Loucy (cell line): ENCODE measurements around the gene IGFBPL1.

Source experiments
- H2AFZ ChIP-seq: fragments of 200-600 bp; sonication (generic); 2 replicates; pipeline ENCODE4 v1.6.0; 2016; ENCODE audit warnings: antibody characterized with exemption, mild to moderate bottlenecking, low read length, moderate library complexity
- H3F3A ChIP-seq: fragments of 200-600 bp; 2 replicates; pipeline ENCODE4 v1.6.0; 2016; ENCODE audit warnings: antibody characterized with exemption, low read depth, mild to moderate bottlenecking
- H3K27me3 ChIP-seq: fragments of 200-600 bp; sonication (generic); 2 replicates; pipeline ENCODE4 v1.6.1; 2014; ENCODE audit warnings: low read length, mild to moderate bottlenecking; ENCODE audit not compliant: insufficient read depth, poor library complexity, severe bottlenecking
- H3K36me3 ChIP-seq: fragments of 200-600 bp; sonication (generic); 2 replicates; pipeline ENCODE4 v1.6.1; 2016; ENCODE audit warnings: low read length; ENCODE audit not compliant: insufficient read depth
- H3K4me1 ChIP-seq: fragments of 200-600 bp; sonication (generic); 2 replicates; pipeline ENCODE4 v1.5.1; 2014; ENCODE audit warnings: low read length, mild to moderate bottlenecking; ENCODE audit not compliant: insufficient read depth, poor library complexity, severe bottlenecking
- H3K4me2 ChIP-seq: fragments of 200-600 bp; sonication (generic); 2 replicates; pipeline ENCODE4 v1.6.0; 2014; ENCODE audit warnings: antibody characterized with exemption, low read length, low read depth, mild to moderate bottlenecking; ENCODE audit not compliant: poor library complexity, severe bottlenecking
- H3K4me3 ChIP-seq: fragments of 200-600 bp; sonication (generic); 2 replicates; pipeline ENCODE4 v1.5.1; 2014; ENCODE audit warnings: low read length, mild to moderate bottlenecking, mixed read lengths; ENCODE audit not compliant: poor library complexity, severe bottlenecking
- H3K79me2 ChIP-seq: fragments of 200-600 bp; sonication (generic); 2 replicates; pipeline ENCODE4 v1.6.1; 2014; ENCODE audit warnings: low read length; ENCODE audit not compliant: insufficient read depth
- H3K9ac ChIP-seq: fragments of 200-600 bp; sonication (generic); 2 replicates; pipeline ENCODE4 v1.6.0; 2014; ENCODE audit warnings: mild to moderate bottlenecking, low read depth, low read length, moderate library complexity; ENCODE audit not compliant: poor library complexity, severe bottlenecking
- H3K9me2 ChIP-seq: fragments of 200-600 bp; sonication (generic); replicated peaks from 2 replicates; pipeline ENCODE4 v1.6.1; 2016; ENCODE audit warnings: low read depth, low read length, mixed read lengths
- H3K9me3 ChIP-seq: fragments of 200-600 bp; sonication (generic); 2 replicates; pipeline ENCODE4 v1.6.1; 2014; ENCODE audit warnings: mild to moderate bottlenecking, antibody characterized with exemption, low read length, low read depth; ENCODE audit not compliant: insufficient read depth
- H4K20me1 ChIP-seq: fragments of 200-600 bp; sonication (generic); 2 replicates; pipeline ENCODE4 v1.6.0; 2014; ENCODE audit warnings: antibody characterized with exemption, low read length, mild to moderate bottlenecking; ENCODE audit not compliant: insufficient read depth, poor library complexity, severe bottlenecking
- EZH2phosphoT487 ChIP-seq: fragments of 200-600 bp; IDR thresholded peaks from 2 replicates; pipeline ENCODE4 v1.6.1; 2018; ENCODE audit warnings: antibody characterized with exemption, mild to moderate bottlenecking, moderate library complexity, borderline replicate concordance
- TF ChIP-seq, protein P1 (sequence below): fragments of 200-600 bp; sonication (generic); conservative IDR thresholded peaks from 2 replicates; pipeline ENCODE4 v1.5.1; 2014; ENCODE audit warnings: mild to moderate bottlenecking, antibody characterized with exemption, low read length

The IGFBPL1 gene

DNA sequence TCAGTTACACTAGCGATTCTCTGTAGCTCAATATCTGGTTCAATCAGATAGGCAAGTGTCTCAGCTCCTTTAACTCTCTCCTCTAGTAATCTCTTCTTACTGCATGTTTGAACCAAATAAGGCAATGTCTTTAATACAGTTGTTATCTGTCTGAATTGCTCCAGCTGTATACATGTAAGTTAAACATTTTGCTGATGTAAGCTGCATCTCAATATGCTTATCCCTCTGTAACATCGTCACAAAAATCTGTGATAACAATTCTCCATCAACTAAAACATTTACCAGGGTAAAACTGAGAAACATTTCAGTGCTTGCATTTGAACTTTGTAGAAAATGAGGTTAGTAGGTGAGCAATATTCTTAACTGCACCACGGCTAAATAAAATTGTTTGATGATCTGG, 29.6 kb upstream of the IGFBPL1 start:
- Histone ChIP-seq H3K9ac (no peak overlapping the region), H3K36me3 (no peaks in the 10 kb centered on the region), H3K4me1 (no peaks in the 10 kb centered on the region), H3K4me2 (no peak overlapping the region), H3F3A (no peaks in the 10 kb centered on the region), H2AFZ (no peak overlapping the region), H3K9me3 (0 out of 2 replicates have a peak, but pooled peaks cover 3% of the 10 kb centered on the region), H3K9me2 (no peaks in the 10 kb centered on the region), H4K20me1 (no peaks in the 10 kb centered on the region), H3K27me3 (no peaks in the 10 kb centered on the region), H3K4me3 (no peak overlapping the region), H3K79me2 (no peaks in the 10 kb centered on the region)
- no peak for TF ChIP-seq EZH2phosphoT487
- TF ChIP-seq, protein P1, sequence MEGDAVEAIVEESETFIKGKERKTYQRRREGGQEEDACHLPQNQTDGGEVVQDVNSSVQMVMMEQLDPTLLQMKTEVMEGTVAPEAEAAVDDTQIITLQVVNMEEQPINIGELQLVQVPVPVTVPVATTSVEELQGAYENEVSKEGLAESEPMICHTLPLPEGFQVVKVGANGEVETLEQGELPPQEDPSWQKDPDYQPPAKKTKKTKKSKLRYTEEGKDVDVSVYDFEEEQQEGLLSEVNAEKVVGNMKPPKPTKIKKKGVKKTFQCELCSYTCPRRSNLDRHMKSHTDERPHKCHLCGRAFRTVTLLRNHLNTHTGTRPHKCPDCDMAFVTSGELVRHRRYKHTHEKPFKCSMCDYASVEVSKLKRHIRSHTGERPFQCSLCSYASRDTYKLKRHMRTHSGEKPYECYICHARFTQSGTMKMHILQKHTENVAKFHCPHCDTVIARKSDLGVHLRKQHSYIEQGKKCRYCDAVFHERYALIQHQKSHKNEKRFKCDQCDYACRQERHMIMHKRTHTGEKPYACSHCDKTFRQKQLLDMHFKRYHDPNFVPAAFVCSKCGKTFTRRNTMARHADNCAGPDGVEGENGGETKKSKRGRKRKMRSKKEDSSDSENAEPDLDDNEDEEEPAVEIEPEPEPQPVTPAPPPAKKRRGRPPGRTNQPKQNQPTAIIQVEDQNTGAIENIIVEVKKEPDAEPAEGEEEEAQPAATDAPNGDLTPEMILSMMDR = no peak

DNA sequence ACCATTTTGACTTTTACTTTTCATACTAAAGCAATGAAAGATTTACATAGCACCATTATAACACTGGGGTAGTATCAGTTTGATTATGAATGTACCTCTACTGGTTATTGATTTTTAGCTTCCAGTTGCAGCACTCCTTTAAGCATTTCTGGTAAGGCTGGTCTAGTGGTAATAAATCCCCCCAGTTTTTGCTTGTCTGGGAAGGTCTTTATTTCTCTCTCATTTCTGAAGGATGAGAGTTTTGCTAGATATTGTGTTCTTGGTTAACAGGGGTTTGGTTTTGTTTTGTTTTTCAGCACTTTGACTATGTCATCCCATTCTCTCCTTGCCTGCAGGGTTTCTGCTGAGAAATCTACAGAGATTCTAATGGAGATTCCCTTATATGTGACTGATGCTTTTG, 26.9 kb upstream of the IGFBPL1 start:
- Histone ChIP-seq H3K4me1 (no peaks in the 10 kb centered on the region), H3K4me2 (no peak overlapping the region), H3K27me3 (no peaks in the 10 kb centered on the region), H3K9ac (no peak overlapping the region), H2AFZ (no peak overlapping the region), H3K36me3 (no peaks in the 10 kb centered on the region), H3K9me3 (no peaks in the 10 kb centered on the region), H3K9me2 (no peaks in the 10 kb centered on the region), H4K20me1 (no peaks in the 10 kb centered on the region), H3K79me2 (no peaks in the 10 kb centered on the region), H3F3A (no peaks in the 10 kb centered on the region), H3K4me3 (no peak overlapping the region)
- TF ChIP-seq, protein P1 = no peak
- no peak for TF ChIP-seq EZH2phosphoT487

DNA sequence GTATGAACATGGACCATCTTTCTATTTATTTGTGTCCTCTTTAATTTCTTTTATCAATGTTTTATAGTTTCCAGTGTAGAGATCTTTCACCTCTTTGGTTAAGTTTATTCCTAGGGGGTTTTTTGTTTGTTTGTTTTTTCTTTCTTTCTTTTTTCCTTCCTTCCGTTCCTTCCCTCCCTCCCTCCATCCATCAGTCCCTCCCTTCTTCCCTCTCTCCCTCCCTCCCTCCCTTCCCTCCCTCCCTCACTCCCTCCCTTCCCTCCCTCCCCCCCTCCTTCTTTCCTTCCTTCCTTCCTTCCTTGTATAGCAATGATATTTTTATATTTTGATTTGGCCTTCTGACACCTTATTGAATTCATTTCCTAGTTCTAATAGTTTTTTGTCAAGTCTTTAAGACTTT, 23.4 kb upstream of the IGFBPL1 start:
- Histone ChIP-seq H3K4me3 (no peak overlapping the region), H3K9ac (no peak overlapping the region), H4K20me1 (no peaks in the 10 kb centered on the region), H3K4me2 (no peak overlapping the region), H3K4me1 (no peaks in the 10 kb centered on the region), H3K9me3 (no peaks in the 10 kb centered on the region), H2AFZ (no peak overlapping the region), H3K27me3 (no peaks in the 10 kb centered on the region), H3K9me2 (no peaks in the 10 kb centered on the region), H3F3A (no peaks in the 10 kb centered on the region), H3K79me2 (no peaks in the 10 kb centered on the region), H3K36me3 (no peaks in the 10 kb centered on the region)
- TF ChIP-seq, protein P1 = no peak
- TF ChIP-seq EZH2phosphoT487 = no peak
